GM10266 (cell line): ENCODE measurements around the gene RPUSD3.
A peak's percentile ranks its signal among the peaks of the same experiment; 100 is the strongest.
"Not testable (repeated sequence)": the region's sequence is repeated elsewhere in the genome, so short reads cannot be mapped to it uniquely, and the experiment has no call there.

Source experiments
- DNase-seq: peaks from one replicate; pipeline ENCODE4 v3.0.0; 2012; ENCODE audit errors: extremely low spot score
- CTCF ChIP-seq: IDR thresholded peaks from 2 replicates; pipeline ENCODE4 v1.5.1; 2012; ENCODE audit warnings: mild to moderate bottlenecking, low read depth; ENCODE audit not compliant: control insufficient read depth, insufficient read depth; ENCODE audit errors: missing control alignments

RPUSD3 gene

GRCh38 chr3:9855594-9855993, 11.8 kb upstream of the RPUSD3 start:
- no peak for DNase-seq
- TF ChIP-seq CTCF = no peak

- not testable (repeated sequence) for DNase-seq
These were observed 10.6 kb upstream of the RPUSD3 start for GRCh38 chr3:9854291-9854940.

DNA sequence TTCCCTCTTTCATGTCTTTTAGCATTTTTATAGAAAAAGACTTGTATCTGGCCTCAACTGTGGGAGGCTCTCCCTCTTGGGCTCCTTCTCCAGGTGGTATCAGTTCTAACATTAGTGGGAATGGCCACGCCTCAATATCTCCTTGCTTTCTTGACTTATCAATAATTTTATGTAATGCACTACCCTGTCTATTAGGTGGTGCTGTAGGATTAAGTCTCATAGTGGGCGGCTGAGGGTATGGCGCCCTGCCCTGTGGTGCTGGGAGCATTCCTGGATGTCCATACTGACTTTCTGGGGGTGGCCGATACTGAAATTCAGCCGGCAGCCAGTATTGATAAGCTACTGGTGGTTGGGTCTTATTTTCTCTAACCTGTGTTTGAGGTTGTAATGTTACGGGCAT, 8.7 kb upstream of the RPUSD3 start:
- TF ChIP-seq CTCF = no peak
- no peak for DNase-seq

GRCh38 chr3:9851926-9852325, 8.1 kb upstream of the RPUSD3 start:
- DNase-seq = not testable (repeated sequence)

GRCh38 chr3:9851383-9851782, 7.6 kb upstream of the RPUSD3 start:
- not testable (repeated sequence) for DNase-seq

DNA sequence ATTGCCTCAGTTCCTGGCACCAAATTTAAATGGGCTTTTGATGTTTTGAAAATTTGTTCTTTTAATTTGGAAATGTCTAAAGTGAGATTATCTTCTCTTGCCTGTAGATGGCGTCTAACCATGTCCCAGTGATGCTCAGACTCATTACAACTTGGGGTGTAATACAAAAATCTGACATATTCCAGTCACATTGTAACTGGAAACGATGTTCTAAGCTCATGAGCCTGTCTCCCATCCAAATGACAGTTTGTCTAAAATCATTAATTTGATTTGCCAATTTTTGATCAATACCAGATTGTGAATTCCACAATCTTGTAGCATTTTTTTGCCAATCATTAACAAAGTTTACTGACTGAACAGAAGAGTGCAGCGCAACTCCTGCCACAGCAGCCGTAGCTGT, 5.1 kb upstream of the RPUSD3 start:
- not testable (repeated sequence) for DNase-seq
- peak; percentile 40 for TF ChIP-seq CTCF

GRCh38 chr3:9847870-9848269, 4.1 kb upstream of the RPUSD3 start:
- DNase-seq = not testable (repeated sequence)

- no peak for DNase-seq
- TF ChIP-seq CTCF = no peak
These were observed 3.2 kb upstream of the RPUSD3 start for GRCh38 chr3:9846931-9847488.

- no peak for TF ChIP-seq CTCF
- DNase-seq = no peak
These were observed 2.4 kb upstream of the RPUSD3 start for GRCh38 chr3:9846231-9846630.
